SK-N-SH treated with all-trans-retinoic acid at 6 μM for 48 hours (cell line): ENCODE data around the gene HTR2B.

Experiments used
- CSDC2 ChIP-seq: fragments of 250-450 bp; sonication (Bioruptor Pico); IDR thresholded peaks from 2 replicates; pipeline ENCODE4 v1.5.0; 2020; ENCODE audit warnings: mild to moderate bottlenecking, moderate library complexity
- ESRRG ChIP-seq: fragments of 250-450 bp; sonication (Bioruptor Pico); IDR thresholded peaks from 2 replicates; pipeline ENCODE4 v1.6.1; 2021; ENCODE audit warnings: mild to moderate bottlenecking
- POU6F1 ChIP-seq: fragments of 250-450 bp; sonication (Bioruptor Pico); IDR thresholded peaks from 2 replicates; pipeline ENCODE4 v1.8.0; 2021; ENCODE audit warnings: low read depth, mild to moderate bottlenecking, moderate library complexity, borderline replicate concordance
- RARB ChIP-seq: fragments of 250-450 bp; sonication (Bioruptor Pico); IDR thresholded peaks from 2 replicates; pipeline ENCODE4 v1.8.0; 2021; ENCODE audit warnings: mild to moderate bottlenecking, moderate library complexity
- ZNF70 ChIP-seq: fragments of 450-650 bp; formaldehyde crosslinking; IDR thresholded peaks from 2 replicates; pipeline ENCODE4 v1.5.0; 2020; ENCODE audit warnings: mild to moderate bottlenecking, moderate library complexity
- ZNF8 ChIP-seq: fragments of 450-650 bp; formaldehyde crosslinking; IDR thresholded peaks from 2 replicates; pipeline ENCODE4 v1.5.0; 2020; ENCODE audit warnings: mild to moderate bottlenecking, moderate library complexity

GRCh38 chr2:231063347-231063746 lies 61.5 kb downstream of the HTR2B start:
- TF ChIP-seq POU6F1 (CRISPR knock-in tag) = no peak
- no peak for TF ChIP-seq RARB (CRISPR knock-in tag)
- no peak for TF ChIP-seq ZNF70
- TF ChIP-seq ZNF8 (CRISPR knock-in tag) = no peak
- no peak for TF ChIP-seq CSDC2 (CRISPR knock-in tag)
- no peak for TF ChIP-seq ESRRG (CRISPR knock-in tag)
